Small intestine (tissue), 7 donors: ENCODE results near the gene GAP43. TPM values are rescaled to one million over a fixed set of nuclear protein-coding genes. Genes with fewer than 3 reads are reported as not detected.

ENCODE experiments used
- DNase-seq, 2 donors: peaks; one replicate each; pipeline versions ENCODE4 v3.0.0 to v3.0.0-alpha.2; 2013
- FAIRE-seq: peaks from 2 replicates; lab custom pipeline; 2012; peaks lifted over from hg19 to GRCh38; lab: Jason Lieb, UNC
- H3K27ac ChIP-seq, 3 donors: one replicate each; pipeline ENCODE4 v1.5.1; 2013; ENCODE audit warnings: low read length in 2 of 3, mild to moderate bottlenecking in 2 of 3, control low read depth in 1 of 3, inconsistent platforms in 1 of 3, low read depth in 1 of 3, moderate library complexity in 1 of 3
- H3K27me3 ChIP-seq, 3 donors: one replicate each; pipeline ENCODE4 v1.6.1; 2013; ENCODE audit warnings: low read length in 3 of 3, inconsistent platforms in 1 of 3; ENCODE audit not compliant: control insufficient read depth in 3 of 3, insufficient read depth in 3 of 3
- H3K36me3 ChIP-seq, 3 donors: one replicate each; pipeline ENCODE4 v1.6.1; 2013; ENCODE audit warnings: low read length in 3 of 3, inconsistent platforms in 1 of 3, low read depth in 1 of 3, mild to moderate bottlenecking in 1 of 3, moderate library complexity in 1 of 3; ENCODE audit not compliant: control insufficient read depth in 3 of 3, insufficient read depth in 2 of 3
- H3K4me1 ChIP-seq, 3 donors: one replicate each; pipeline ENCODE4 v1.6.1; 2013; ENCODE audit warnings: low read length in 2 of 3, inconsistent platforms in 1 of 3, low read depth in 1 of 3, mild to moderate bottlenecking in 1 of 3, moderate library complexity in 1 of 3; ENCODE audit not compliant: control insufficient read depth in 3 of 3, insufficient read depth in 2 of 3
- H3K4me3 ChIP-seq, 3 donors: one replicate each; pipeline ENCODE4 v1.5.1; 2013; ENCODE audit warnings: low read length in 3 of 3, control low read depth in 1 of 3, inconsistent platforms in 1 of 3, low read depth in 1 of 3, mild to moderate bottlenecking in 1 of 3, moderate library complexity in 1 of 3
- H3K9me3 ChIP-seq, 2 donors: one replicate each; pipeline ENCODE4 v1.6.1; 2013; ENCODE audit warnings: low read depth in 1 of 2, low read length in 1 of 2; ENCODE audit not compliant: control insufficient read depth in 2 of 2, insufficient read depth in 1 of 2
- WGBS, 3 donors: extraction: QIAGEN DNeasy Blood & Tissue Kit; methylation state at CpG; one replicate each; pipeline ENCODE4 v1.1.7; 2013; 5-methylcytosine and 5-hydroxymethylcytosine counted together
- polyA plus RNA-seq, 4 donors: library from polyadenylated mRNA; stranded (reverse) in 3 of 4; unstranded in 1 of 4; fragments of 200-250 nt in 3 of 4; fragments of 120-200 nt in 1 of 4; gene quantifications; one replicate each; pipeline versions ENCODE4 v1.2.1 to v1.2.3, GENCODE V29; 2013
- donor health status: healthy with polysubstance abuse.
- donor health status: control.
- donor health status: control.
- donor health status: Bipolar disorder and iron deficiency.
- donor health status: healthy.

The GAP43 gene
- polyA plus RNA-seq, 4 donors, result 0.54 to 22.3 (median 2.1) TPM; not detected in 1

- Histone ChIP-seq H3K4me3 (no peak overlapping the region), H3K27ac (no peak overlapping the region), H3K9me3 (no peaks in the 10 kb centered on the region), H3K4me1 (no peaks in the 10 kb centered on the region), H3K36me3 (no peaks in the 10 kb centered on the region), H3K27me3 (no peaks in the 10 kb centered on the region)
- FAIRE-seq, result no peak
- 73 to 79% (median 73%) methylated on average over 5 of the region's 5 CpGs for WGBS, 3 donors
- DNase-seq, result no peak
Measured at GRCh38 chr3:115588201-115589115, 34.9 kb upstream of the GAP43 start.

- FAIRE-seq, result no peak
- no peaks in the 10 kb centered on the region for H3K36me3 ChIP-seq
- 68 to 77% (median 68%) methylated on average over 3 of the region's 3 CpGs for WGBS, 3 donors
- peaks cover 0 to 8% of the 10 kb centered on the region in 2 donors for H3K9me3 ChIP-seq
- H3K4me1 ChIP-seq, result no peaks in the 10 kb centered on the region
- no peak for DNase-seq
- no peaks in the 10 kb centered on the region for H3K27me3 ChIP-seq
- no peak overlapping the region for H3K4me3 ChIP-seq
- no peak overlapping the region for H3K27ac ChIP-seq
Measured at GRCh38 chr3:115590873-115591272, 32.4 kb upstream of the GAP43 start.

GRCh38 chr3:115595611-115596275 lies 27.6 kb upstream of the GAP43 start:
- no peak for FAIRE-seq
- no peak overlapping the region for H3K27ac ChIP-seq

GRCh38 chr3:115598216-115598615 lies 25.1 kb upstream of the GAP43 start:
- Histone ChIP-seq H3K27ac (no peak overlapping the region), H3K4me3 (no peak overlapping the region), H3K4me1 (no peaks in the 10 kb centered on the region), H3K27me3 (no peaks in the 10 kb centered on the region), H3K9me3 (peaks cover 0 to 8% of the 10 kb centered on the region in 2 donors), H3K36me3 (no peaks in the 10 kb centered on the region)
- FAIRE-seq (no peak), DNase-seq (no peak)

More at GRCh38 chr3:115595611-115596275, 27.6 kb upstream of the GAP43 start:
- Histone ChIP-seq H3K4me3 (no peak overlapping the region), H3K4me1 (no peaks in the 10 kb centered on the region), H3K9me3 (peaks cover 0 to 8% of the 10 kb centered on the region in 2 donors), H3K36me3 (no peaks in the 10 kb centered on the region), H3K27me3 (no peaks in the 10 kb centered on the region)
- 94 to 97% (median 95%) methylated on average over 2 of the region's 2 CpGs for WGBS, 3 donors
- DNase-seq, result no peak

GRCh38 chr3:115602194-115602593 lies 21.1 kb upstream of the GAP43 start:
- H3K36me3 ChIP-seq, result no peaks in the 10 kb centered on the region
- FAIRE-seq (no peak), DNase-seq (no peak)
- 75 to 93% (median 85%) methylated on average over 2 of the region's 2 CpGs for WGBS, 3 donors
- H3K27me3 ChIP-seq, result no peaks in the 10 kb centered on the region
- H3K9me3 ChIP-seq, result no peaks in the 10 kb centered on the region
- H3K4me1 ChIP-seq, result no peaks in the 10 kb centered on the region
- H3K4me3 ChIP-seq, result no peak overlapping the region
- no peak overlapping the region for H3K27ac ChIP-seq

GRCh38 chr3:115611630-115612029 lies 11.7 kb upstream of the GAP43 start:
- no peaks in the 10 kb centered on the region for H3K27me3 ChIP-seq
- FAIRE-seq (no peak), DNase-seq (no peak)
- no peaks in the 10 kb centered on the region for H3K9me3 ChIP-seq
- no peaks in the 10 kb centered on the region for H3K4me1 ChIP-seq
- 86 to 90% (median 87%) methylated on average over 3 of the region's 3 CpGs for WGBS, 3 donors
- no peaks in the 10 kb centered on the region for H3K36me3 ChIP-seq
- no peak overlapping the region for H3K4me3 ChIP-seq
- no peak overlapping the region for H3K27ac ChIP-seq

- no peaks in the 10 kb centered on the region for H3K36me3 ChIP-seq
- 69 to 81% (median 78%) methylated on average over 2 of the region's 2 CpGs for WGBS, 3 donors
- H3K4me1 ChIP-seq, result no peaks in the 10 kb centered on the region
- H3K9me3 ChIP-seq, result no peaks in the 10 kb centered on the region
- no peaks in the 10 kb centered on the region for H3K27me3 ChIP-seq
- no peak overlapping the region for H3K4me3 ChIP-seq
- H3K27ac ChIP-seq, result no peak overlapping the region
- no peak for DNase-seq
- FAIRE-seq, result no peak
Measured at GRCh38 chr3:115615001-115615814, 8.1 kb upstream of the GAP43 start.

GRCh38 chr3:115616461-115616860 lies 6.8 kb upstream of the GAP43 start:
- no peaks in the 10 kb centered on the region for H3K4me1 ChIP-seq
- no peak for FAIRE-seq

More at GRCh38 chr3:115616461-115616860, 6.8 kb upstream of the GAP43 start:
- Histone ChIP-seq H3K27me3 (no peaks in the 10 kb centered on the region), H3K27ac (no peak overlapping the region), H3K36me3 (no peaks in the 10 kb centered on the region), H3K9me3 (no peaks in the 10 kb centered on the region), H3K4me3 (no peak overlapping the region)
- WGBS, 3 donors, result 77 to 80% (median 79%) methylated on average over 4 of the region's 4 CpGs
- DNase-seq, result no peak
